Keratinocyte (primary cell): ENCODE measurements around the gene SIGLEC14.

Experiments used
- CTCF ChIP-seq, 3 experiments: IDR thresholded peaks in 1 of 3; conservative IDR thresholded peaks in 1 of 3; optimal IDR thresholded peaks in 1 of 3; 2 replicates in 2 of 3; 3 replicates in 1 of 3; pipeline versions ENCODE3 to v1.5.1; 2011; ENCODE audit warnings: low read length in 3 of 3, mild to moderate bottlenecking in 3 of 3, moderate library complexity in 2 of 3, control low read depth in 1 of 3, inconsistent platforms in 1 of 3; ENCODE audit not compliant: insufficient read depth in 2 of 3; ENCODE audit errors: extremely low read depth in 1 of 3
- EZH2 ChIP-seq: IDR thresholded peaks from one replicate; pipeline ENCODE4 v1.6.1; 2012; ENCODE audit warnings: inconsistent platforms, mild to moderate bottlenecking, low read length, moderate library complexity

- TF ChIP-seq CTCF (optimal IDR thresholded peaks at IDR 0.05 in 1 of 3, IDR thresholded peaks at IDR 0.05 in 1 of 3, conservative IDR thresholded peaks at IDR 0.05 in 1 of 3; ENCODE audit: extremely low read depth in 1 of 3, insufficient read depth in 2 of 3, low read length in 3 of 3) = no peak
- no peak for TF ChIP-seq EZH2
Measured at GRCh38 chr19:51663650-51664049, 17.0 kb upstream of the SIGLEC14 start.
